IPS-11a (cell line): Measurements from ENCODE around the gene TCF4.

Source experiments
- H3K4me3 ChIP-seq: one replicate; pipeline ENCODE4 v1.5.1; 2013; ENCODE audit warnings: low read depth, low read length, control low read depth

TCF4 gene

GRCh38 chr18:55219059-55219458 lies 368.9 kb downstream of the TCF4 start:
- no peak overlapping the region for H3K4me3 ChIP-seq

DNA sequence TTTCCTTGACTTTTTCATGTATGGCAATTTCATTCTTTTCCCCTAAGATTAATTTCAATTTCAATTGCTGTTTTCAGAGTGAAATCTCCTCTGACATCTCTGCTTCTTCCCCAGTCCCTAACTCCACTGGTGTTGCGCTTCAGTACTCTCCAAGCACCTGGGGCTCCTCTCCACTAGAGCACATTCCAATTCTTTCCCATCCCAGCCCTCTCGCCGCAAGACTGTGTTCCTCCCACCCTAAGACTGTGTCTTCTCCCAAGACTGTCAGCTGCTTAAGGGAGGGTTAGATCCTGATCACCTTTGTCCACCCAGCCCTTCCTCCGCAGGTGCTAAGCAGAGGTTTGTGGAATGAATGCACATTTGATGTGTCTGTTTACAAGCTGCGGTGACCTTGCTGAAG lies 373.0 kb downstream of the TCF4 start:
- H3K4me3 ChIP-seq, result no peak overlapping the region

GRCh38 chr18:55214534-55214933 lies 373.5 kb downstream of the TCF4 start:
- H3K4me3 ChIP-seq, result no peak overlapping the region

GRCh38 chr18:55213586-55213985 lies 374.4 kb downstream of the TCF4 start:
- no peak overlapping the region for H3K4me3 ChIP-seq

- H3K4me3 ChIP-seq, result no peak overlapping the region
These were observed 381.1 kb downstream of the TCF4 start for GRCh38 chr18:55206927-55207326.

GRCh38 chr18:55202232-55202917 lies 385.6 kb downstream of the TCF4 start:
- H3K4me3 ChIP-seq, result no peak overlapping the region

- no peak overlapping the region for H3K4me3 ChIP-seq
These were observed 388.6 kb downstream of the TCF4 start for GRCh38 chr18:55199291-55199963.

GRCh38 chr18:55195863-55196262 lies 392.1 kb downstream of the TCF4 start:
- no peak overlapping the region for H3K4me3 ChIP-seq

GRCh38 chr18:55189972-55190371 lies 398.0 kb downstream of the TCF4 start:
- no peak overlapping the region for H3K4me3 ChIP-seq

GRCh38 chr18:55186588-55186987 lies 401.4 kb downstream of the TCF4 start:
- H3K4me3 ChIP-seq, result no peak overlapping the region

GRCh38 chr18:55185391-55185790 lies 402.6 kb downstream of the TCF4 start:
- H3K4me3 ChIP-seq, result no peak overlapping the region

- no peak overlapping the region for H3K4me3 ChIP-seq
These were observed 408.2 kb downstream of the TCF4 start for GRCh38 chr18:55179835-55180234.

- H3K4me3 ChIP-seq, result no peak overlapping the region
These were observed 408.6 kb downstream of the TCF4 start for GRCh38 chr18:55179425-55179824.

DNA sequence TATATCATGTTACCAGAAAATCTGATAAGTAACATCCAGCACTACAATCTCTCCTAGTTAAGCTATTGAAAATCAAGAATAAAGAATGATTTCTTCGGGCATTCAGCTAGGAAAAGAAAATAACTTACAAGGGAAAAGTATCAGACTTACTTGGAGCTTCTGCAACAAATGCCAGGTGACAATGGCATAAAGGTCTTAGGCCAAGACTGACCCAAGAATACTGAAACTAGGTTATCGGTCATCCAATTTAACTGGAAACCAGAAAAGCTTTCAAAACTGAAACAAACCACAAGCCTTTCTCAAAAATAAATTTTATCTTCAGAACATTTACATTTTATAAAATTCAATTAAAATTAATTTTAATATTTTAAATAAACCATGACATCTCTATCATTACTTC lies 414.7 kb downstream of the TCF4 start:
- no peak overlapping the region for H3K4me3 ChIP-seq
